ENCODE results near the gene MACROD2.

DNA sequence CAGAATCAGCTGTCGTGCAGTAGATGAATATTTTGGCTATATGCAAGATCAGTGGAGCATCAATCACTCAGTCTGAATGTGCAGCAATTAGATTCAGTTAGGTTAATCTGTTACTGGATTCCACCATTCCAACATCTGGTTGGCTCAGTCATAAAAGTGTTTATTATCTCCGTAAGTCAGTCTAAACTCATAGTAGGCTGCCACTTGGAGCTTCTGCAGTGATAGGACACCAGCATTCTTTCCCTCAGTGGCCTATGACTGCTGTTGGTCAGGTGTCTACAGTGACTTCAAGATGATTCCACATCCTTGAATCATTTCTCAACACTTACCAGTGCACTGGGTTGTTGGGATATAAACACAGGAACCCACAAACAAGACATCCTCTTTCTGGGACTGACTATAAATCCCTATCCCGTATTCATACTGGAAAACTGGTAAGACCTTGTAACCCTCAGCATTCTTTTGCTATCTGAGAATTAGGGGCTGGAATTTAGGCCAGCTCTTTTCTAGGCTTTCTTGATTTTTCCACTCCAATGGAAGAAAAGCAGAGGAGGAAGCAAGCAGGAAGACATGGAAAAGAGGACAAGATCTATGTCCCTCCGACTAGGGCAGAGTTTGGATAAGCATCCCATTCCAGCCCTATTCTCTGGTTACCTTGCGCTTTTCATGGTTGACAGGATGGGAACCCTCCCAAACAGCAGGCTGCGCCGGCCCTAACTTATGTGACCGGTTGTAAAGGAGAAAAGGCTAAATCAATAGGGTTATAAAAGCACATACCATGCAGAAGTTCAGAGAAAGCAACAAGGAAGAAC is 1658.3 kb downstream of the MACROD2 start:
- no peak for TF ChIP-seq POLR2A (IDR thresholded peaks at IDR 0.05)
- TF ChIP-seq, protein P1, sequence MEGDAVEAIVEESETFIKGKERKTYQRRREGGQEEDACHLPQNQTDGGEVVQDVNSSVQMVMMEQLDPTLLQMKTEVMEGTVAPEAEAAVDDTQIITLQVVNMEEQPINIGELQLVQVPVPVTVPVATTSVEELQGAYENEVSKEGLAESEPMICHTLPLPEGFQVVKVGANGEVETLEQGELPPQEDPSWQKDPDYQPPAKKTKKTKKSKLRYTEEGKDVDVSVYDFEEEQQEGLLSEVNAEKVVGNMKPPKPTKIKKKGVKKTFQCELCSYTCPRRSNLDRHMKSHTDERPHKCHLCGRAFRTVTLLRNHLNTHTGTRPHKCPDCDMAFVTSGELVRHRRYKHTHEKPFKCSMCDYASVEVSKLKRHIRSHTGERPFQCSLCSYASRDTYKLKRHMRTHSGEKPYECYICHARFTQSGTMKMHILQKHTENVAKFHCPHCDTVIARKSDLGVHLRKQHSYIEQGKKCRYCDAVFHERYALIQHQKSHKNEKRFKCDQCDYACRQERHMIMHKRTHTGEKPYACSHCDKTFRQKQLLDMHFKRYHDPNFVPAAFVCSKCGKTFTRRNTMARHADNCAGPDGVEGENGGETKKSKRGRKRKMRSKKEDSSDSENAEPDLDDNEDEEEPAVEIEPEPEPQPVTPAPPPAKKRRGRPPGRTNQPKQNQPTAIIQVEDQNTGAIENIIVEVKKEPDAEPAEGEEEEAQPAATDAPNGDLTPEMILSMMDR (IDR thresholded peaks at IDR 0.05), result no peak
